Measurements from ENCODE around the gene EFNB2. TPM values are rescaled to one million over a fixed set of nuclear protein-coding genes. Genes with fewer than 3 reads are reported as not detected.
A peak's percentile ranks its signal among the peaks of the same experiment; 100 is the strongest.

EFNB2 gene
- total RNA-seq, 1 donor from 2014 or later: 16.8 TPM

DNA sequence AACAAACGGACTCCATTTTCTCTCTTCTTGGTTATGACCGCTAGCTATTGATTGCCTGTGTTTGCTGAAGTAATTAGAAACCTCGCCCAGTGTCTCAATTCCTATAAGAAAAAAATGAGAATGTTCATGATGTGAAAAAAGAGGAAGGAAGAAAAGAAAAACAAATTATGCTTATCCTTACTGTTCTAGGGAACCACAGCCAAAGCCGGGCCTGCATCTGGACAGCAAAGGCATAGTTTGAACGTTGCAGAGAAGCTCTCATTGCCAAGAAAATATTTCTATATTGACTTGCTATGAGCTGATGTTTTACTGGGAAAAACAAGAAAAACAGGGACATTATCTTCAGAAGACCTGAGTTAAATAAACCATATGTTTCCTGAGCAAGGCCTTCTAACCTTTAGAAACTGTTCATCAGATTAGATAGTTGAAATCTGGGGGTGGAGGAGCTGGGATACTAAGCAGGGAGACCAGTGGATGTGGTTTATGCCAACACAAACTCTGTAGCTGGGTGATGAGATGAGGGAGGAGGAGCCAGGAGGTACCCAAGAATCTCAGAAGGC lies 55.0 kb downstream of the EFNB2 start:
- ATAC-seq: no peak

DNA sequence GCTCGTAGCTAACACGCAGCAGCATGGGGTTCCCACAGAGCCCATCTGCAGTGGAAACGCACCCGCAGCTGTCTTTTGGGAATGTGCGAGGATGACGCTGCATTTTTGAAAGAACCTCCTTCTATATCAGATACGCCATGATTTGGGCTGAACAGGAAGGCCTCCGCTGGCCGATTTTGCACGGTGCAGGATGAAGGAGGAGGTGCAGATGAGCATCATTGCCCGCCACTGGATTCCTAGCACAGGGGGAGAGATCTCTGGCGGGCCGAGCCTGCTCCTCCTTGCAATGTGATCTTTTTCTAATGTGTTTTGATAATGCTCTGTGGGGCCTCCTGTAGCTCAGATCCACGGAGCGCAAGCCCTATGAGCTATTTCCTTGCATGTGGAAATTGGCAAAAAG lies 55.5 kb downstream of the EFNB2 start:
- no peak for ATAC-seq

DNA sequence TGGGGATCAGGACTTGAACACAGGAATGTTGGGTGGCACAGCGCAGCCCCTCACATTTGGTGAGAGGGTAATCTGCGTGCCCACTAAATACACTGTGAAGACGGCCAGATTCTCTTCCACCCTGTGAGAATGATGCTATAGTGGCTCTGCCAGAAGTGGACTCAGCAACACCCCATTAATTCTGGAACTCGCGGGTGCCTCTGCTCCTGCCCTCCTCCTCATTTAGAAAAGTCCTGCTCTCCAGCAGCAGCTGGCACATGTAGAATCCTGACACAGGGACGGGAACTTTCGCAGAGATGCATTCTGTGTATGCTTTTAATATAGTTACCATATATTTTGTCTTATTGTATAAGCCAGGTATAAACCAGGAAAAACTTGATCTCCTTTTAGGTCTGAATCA lies 57.3 kb downstream of the EFNB2 start:
- ATAC-seq: no peak

DNA sequence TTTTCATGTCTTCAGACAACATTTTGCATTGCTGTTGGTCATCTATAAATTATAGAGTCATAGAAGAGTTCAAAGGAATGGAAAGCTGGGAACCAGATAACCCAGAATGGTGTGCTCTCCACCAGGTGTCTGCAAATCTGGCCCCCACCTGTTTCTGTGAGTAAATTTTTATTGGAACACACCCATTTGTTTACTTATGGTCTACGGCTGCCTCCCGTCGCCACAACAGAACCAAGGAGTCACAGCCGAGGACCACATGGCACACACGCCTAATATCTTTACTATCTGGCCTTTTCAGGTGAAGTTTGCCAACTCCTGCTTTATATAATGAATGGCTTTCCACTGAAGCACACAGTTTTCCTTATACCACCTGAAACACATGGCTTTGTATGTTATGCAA lies 58.2 kb downstream of the EFNB2 start:
- ATAC-seq: no peak

DNA sequence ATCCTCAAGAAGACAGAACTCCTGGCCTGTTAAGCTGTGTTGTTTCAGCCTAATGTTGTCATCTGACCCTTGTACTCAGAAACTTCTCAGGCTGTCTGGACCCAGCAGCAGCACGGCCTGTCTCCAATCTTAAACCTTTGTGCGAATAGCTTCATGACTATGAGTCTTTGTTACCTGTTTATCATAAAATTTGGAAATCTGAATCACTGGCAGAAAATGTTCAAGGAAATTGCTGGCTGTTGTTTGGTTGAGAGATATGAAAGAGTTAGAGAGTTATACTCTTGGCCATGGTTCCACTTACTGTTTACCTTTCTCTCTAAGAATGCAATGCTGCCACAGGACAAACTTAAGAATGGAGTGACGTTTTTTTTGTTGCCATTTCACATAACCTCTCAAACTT lies 59.6 kb downstream of the EFNB2 start:
- no peak for ATAC-seq

DNA sequence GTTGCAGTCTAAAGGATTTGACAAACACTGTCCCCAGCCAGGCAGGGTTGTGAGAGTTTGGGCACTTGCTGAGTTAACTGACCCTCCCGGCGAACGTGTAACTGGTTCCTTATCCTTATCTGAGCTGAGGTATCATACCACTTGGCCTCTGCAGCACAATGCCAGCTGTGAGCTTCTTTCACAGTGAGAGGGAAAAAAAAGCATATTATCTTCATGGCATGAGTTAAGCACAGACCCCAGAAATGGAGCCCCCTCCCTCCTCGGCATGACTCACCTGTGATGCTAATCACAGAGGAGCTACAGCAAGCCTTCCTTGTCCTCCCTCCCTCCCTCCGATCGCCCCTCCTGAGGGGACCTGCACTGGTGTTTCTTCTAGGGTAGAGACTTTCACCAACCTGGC lies 60.5 kb downstream of the EFNB2 start:
- ATAC-seq: no peak

DNA sequence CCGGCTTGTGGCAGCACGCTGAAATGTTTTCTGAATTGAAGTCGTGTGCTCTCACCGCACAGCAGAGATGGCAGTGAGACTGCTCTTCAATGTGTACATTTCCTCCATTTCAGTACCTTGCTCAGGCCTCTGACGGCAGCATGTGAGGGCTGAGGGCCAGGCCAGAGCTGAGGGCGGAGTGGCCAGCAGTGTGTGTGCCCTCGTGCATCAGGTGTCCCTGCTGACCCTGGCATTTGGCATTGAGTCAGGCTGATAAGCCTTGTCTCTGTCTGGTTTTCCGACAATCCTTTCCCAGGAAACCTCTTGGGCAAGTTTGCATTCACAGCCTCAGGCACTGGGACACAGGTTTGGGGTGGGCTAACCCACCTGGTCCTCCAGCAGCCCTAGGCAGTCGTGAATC lies 62.3 kb downstream of the EFNB2 start:
- no peak for ATAC-seq

DNA sequence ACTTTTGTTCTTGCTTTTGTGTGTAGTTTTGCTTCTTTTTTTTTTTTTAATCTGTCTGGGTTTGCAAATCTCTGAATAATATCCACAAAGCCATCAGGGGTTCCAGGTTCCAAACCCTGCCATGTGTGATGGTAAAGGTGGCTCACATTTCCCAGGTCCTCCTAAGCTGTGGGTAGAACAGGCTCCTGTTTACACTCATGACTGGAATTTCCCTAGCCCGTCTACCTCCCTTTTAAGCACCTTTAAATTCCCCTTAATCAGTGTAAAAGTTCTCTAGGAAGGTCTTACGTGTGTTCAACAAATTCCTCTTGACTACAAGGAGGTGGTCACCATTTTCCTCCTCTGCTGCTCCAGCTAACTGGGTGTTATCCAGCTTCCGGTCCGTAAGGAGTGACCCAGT lies 62.8 kb downstream of the EFNB2 start:
- no peak for ATAC-seq

DNA sequence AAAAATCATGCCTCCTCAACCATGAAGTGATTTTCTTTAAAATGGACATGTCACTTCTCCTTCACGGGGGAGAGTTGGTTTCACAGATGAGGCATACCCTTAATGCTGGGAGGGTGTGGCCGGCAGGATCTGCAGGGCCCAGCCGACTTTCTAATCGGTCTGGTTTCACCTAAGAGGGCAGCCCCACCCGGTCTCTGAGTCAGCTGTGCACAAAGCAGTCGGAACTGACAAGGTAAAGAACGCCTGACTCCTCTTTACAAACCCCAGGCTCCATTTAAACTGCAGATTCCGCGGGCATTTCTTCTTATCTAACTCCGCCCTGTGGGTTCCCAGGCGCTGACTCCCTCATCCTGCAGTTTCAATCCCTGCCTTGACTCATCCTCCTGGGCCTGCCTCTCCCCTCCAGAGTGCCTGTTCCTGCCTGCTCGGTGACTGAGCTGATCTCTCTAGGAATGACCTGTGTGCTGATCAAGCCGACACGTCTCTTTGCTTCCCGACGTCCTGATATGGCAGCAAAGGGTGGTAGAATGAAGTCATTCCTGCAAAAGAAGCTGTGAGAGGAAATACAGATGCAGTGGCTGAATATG lies 63.4 kb downstream of the EFNB2 start:
- peak; percentile 98 for ATAC-seq

DNA sequence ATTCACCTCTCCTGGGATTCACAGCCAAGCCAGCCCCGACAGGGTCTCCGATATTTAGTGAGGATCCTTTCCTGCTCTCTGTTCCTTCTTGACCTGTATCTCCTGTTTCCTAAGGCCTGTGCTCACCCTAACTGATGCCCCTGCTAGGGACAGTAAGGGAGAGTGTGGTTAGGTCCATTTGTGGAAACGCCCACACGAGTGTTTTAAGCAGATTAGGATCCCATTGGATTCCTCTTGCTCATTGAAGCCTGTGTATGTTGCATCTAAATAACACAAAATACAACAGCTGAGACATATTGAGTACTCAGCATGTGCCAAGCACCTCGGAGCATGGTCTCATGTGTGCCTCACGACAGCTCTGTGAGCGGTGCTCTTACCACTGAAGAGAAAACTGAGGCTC lies 64.9 kb downstream of the EFNB2 start:
- ATAC-seq: no peak

DNA sequence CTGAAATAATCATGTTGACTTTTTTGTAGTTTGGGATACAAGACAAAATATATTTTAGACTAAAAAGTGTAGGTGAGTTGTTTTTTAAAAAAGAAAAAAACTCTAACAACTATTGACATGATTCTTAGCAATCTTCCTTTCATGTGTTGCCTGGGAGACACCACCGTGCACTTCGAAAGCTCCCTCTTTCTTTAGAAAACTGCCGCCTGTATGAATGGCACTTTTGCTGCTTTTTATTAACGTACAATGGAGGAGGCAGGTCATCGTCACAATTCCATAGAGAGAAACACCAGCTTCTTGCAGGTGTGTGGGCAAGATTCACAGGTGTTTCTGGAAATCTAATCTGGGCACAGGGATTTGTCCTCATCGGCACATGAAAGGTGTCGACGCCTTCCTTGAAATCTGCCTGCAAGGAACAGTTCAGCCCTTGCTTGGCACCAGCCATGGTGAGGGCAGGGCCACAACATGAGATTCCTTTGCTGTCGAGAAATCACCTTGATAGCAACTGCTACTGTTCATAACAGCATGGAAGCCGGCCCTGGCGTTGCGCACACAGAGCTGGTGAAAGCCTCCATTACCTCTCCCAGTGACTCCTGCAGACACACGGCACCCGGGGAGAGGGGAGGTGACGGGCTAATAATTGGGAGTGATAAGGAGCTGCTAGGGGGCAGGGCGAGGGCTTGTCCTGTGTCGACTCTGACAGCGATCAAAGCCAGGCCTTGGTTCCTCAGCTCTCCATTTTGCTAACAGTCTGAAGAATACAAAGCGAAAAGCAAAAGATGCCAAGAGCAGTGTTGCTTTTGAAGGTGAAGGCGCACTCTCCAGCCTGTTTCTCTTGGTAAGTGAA lies 66.5 kb downstream of the EFNB2 start:
- no peak for ATAC-seq

DNA sequence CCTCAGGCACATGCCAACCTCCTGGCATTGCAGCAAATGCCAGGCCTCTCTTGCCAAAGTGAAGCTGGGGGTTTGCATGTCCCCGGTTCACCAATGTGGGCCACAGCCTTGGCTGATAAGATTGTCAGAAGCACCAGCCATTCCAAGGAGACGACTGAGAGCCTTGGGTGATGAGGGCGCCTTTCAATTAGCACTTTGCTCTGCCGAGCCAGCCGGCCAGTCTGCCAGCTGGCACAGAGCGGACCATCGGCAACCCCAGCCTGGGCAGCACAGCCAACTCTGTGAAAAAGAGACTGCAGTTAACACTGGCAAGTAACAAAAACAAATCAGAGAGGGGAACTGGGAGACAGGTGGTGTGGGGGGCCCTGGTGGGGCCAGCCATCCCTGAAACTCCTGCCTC lies 67.3 kb downstream of the EFNB2 start:
- ATAC-seq: no peak

DNA sequence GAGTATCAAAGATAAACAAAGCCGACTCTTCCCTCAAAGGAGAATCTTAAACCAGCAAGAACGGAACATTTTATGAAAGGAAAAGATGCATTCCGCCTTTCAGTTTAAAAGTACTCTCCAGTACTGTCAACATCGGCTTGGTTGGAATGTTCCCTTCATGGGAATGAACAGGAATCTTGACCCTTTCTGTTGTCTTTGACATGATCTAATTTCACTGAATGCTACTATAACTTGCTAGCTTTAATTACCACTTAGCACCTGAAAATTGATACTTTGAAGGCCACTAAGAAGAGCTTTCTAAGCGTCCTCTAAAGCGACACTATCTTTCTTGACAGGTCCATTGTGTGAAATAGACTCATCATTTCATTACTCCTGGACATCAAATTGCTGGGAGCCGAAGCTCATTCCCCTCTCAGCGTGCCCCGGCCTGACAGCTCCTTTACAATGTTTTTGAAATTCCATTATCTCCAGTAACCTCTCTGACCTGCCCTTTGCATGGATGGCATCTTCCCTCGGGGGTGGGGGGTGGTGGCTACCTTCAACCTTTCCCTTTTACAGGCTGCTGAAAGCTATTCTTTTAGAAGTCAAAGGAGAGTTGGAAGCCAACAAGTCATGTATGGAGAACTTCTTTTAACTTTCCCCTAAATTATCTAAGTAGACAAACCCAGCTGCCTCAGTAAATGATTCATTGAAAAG lies 67.9 kb downstream of the EFNB2 start:
- ATAC-seq: no peak

DNA sequence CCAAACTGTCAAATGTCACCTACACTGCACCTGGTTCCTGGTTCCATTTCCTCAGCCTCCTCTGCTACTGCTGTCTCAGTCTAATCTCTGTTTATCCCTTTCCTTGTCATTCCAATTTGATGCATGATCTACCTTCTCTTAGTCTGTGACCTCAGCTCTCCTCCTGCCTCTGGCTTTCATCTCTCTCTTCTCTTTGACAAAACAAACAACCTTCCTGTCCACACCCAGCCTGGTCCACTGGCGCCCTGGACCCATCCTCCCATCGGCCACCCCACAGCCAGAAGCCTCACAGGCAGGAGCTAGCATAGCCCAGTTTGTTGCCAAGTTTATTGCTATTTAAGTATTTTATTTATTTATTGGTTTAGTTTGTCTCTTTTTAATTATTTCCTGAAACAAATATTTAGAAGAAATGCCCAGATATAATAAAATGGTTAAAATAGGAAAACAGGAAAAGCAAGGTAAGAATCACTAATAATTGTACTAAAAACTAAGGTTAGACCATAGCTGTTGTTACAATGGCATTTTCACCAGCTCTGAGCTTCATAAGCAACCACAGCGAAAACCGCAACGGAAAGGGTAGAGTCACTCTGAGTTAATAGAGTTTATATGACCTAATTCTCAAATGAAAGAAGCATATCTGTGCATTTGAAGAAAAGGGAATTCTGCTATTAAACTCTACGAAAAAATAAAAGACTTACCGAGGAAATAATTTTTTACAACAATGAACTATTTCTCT lies 68.6 kb downstream of the EFNB2 start:
- ATAC-seq: no peak

DNA sequence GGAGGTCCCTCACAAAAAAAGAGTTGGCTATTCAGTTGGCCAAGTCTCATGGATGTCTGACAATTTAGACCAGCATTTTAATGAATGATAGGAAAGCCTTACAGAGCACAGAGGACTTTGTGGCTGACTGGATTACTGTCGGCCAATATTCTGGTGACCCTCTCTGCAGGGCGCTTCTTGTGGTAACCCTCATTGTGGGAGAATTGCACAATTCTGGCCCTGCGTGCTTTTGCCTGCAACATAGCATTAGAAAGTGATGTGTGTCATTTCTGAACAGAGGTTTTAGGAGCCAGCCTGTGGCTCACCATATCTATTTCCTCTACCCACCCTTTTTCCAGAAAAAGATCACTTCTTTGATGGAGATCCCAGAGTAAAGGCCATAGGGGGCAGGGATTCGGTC lies 71.4 kb downstream of the EFNB2 start:
- ATAC-seq: no peak

DNA sequence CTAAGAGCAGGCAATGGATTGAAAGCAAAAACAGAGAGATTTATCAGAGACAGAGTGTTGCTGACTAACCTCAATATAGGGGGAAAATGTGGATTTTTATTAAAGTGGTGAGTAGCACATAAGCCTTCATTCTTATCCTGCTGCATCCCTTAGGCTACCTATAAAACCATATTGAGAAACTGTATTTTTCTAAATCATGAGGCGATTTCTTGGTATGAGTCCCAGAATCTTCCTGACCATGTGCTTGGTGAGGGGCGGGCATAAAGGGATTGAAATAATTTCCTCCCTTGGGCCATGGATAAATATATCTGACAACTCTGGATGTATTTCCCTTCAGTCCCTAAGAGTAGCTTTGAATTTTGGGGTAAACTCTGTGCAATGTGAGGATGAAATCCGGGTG lies 72.8 kb downstream of the EFNB2 start:
- ATAC-seq: no peak

DNA sequence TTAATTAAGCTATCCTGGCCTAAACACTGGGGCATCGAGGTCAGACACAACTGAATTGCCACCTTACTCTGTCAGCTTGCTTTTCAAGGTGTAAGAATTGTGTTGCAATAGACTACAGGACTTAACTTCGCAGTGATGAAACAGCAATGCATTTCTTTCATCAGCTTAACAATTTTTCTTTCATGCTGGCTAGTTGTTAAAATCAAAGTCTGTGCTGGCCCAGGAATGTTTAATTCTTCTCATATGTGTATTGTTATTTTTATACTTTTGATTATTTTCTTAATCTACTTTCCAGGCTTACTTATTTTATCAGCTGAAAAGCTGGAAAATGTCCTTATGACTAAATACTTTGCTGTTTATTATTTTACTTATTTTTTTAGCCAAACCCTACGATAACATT lies 79.7 kb downstream of the EFNB2 start:
- ATAC-seq: no peak

DNA sequence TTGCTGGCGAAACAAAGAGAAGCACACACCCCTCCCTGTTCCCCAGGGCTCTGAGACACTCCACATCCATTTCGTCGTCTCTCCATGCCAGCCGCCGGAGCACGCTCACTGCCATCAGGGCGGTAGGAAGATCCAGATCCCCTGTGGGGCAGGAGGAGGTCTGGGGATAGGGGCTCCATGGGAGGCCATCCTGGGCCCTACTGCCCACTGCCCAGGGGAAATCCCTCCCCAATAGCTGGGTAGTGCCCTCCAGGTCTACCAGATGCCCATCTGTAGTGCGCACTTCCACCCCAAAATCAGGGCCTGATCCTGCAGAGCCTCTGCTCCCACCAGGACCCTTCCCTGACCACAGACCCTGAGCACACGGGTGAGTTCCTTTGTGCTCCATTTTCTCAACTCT lies 80.3 kb downstream of the EFNB2 start:
- ATAC-seq: no peak

DNA sequence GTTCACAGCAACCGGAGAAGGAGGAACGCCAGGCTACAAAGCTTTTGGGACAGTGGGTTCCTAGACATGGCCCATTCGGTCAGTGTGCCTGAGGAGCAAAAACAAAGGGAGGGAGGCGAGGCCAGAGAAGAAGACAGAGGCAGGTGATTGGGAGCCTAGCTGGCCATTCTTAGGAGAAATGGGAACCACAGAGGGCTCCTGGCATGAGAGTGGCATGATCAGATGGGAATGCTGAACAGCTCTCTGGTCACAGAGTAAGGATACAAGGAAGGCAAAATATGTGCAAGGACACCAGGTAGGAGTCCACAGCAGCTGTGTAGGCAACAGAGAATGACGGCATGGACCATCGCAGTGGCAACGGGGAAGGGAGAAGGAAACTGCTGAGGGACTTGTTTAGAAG lies 82.4 kb downstream of the EFNB2 start:
- ATAC-seq: no peak

DNA sequence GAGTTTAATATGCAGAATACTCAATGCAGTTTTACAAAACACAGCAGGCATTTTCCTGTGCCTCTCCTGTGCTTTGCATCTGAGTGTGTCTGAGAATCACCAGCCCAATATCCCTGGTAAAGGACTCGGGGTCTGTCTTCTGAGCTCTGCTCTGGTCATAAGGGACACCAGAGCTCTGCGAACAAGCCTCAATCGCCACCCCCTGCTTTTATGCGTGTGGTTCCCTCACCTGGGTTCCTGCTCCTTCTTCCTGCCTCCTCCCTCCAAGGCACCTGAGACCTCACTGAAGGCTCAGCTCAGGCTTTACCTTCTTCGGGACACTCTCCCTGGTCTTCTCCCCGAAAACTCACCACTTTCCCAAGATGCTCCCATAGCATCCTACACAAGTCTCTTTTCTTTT lies 84.5 kb downstream of the EFNB2 start:
- no peak for ATAC-seq

DNA sequence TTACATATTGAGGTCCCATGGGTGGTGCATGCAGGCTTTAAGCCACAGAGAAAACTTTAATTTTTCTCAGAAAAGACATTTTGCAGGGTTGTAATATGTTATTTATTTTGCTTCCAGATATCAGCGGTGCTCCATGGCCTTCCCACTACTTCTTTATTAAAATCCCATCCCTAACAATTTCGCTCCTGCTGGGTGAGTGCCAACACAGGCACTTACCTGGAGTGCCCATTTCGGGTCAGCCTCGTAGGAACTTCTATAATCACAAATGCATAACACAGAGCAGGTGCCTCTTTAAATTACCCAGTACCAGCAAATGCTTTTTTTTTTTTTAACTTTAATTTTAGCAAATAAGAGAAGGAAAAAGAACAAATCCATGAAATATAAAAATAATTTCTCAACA lies 86.4 kb downstream of the EFNB2 start:
- ATAC-seq: no peak

DNA sequence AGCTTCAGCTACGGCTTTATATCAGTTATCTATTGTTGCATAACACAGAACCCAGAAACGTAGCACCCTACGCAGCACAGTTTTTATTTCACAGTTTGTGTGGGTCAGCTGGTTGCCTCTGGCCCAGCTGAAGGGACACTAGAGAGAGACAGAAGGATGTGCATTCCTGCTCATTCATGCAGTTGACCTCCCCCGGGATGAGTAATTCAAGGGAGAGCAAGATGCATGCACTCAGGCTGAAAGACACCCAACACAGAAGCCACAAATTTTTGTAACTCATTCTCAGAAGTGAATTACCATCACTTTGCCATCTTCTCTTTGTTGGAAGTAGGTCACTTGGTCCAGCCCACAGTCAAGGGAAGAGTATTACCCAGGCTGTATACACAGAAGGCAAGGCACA lies 89.5 kb downstream of the EFNB2 start:
- no peak for ATAC-seq

Measured in esophagus mucosa (tissue), 1 donor.